GM18909 (cell line): ENCODE data around the gene CALR.

Source experiments
- ATAC-seq: cut with Tn5 transposase; IDR thresholded peaks from one replicate; pipeline ENCODE4 v1.9.1; 2021; ENCODE audit warnings: mild to moderate bottlenecking; ENCODE audit not compliant: unreplicated experiment, poor library complexity

CALR gene

GRCh38 chr19:12932392-12933286, 5.8 kb upstream of the CALR start:
- no peak for ATAC-seq

- peak; percentile 46 for ATAC-seq
Observed at GRCh38 chr19:12933287-12934072, 4.9 kb upstream of the CALR start, which contains the start of gene FARSA. FARSA (minus strand) TSS chr19:12933711; CDS start chr19:12933696, 15 bp downstream.

- ATAC-seq: no peak
Observed at GRCh38 chr19:12935071-12935470, 3.3 kb upstream of the CALR start.

- no peak for ATAC-seq
Observed at GRCh38 chr19:12936582-12936981, 1.8 kb upstream of the CALR start.

GRCh38 chr19:12937093-12937926, 1.1 kb upstream of the CALR start:
- ATAC-seq: no peak

- no peak for ATAC-seq
Observed at GRCh38 chr19:12938779-12939601, 581 bp downstream of the CALR start.

GRCh38 chr19:12939975-12940423, 1.6 kb downstream of the CALR start:
- no peak for ATAC-seq

GRCh38 chr19:12940897-12941296, 2.5 kb downstream of the CALR start:
- no peak for ATAC-seq

GRCh38 chr19:12943437-12944044, 5.1 kb downstream of the CALR start:
- ATAC-seq: no peak

GRCh38 chr19:12944104-12944674, 5.8 kb downstream of the CALR start:
- ATAC-seq: no peak

GRCh38 chr19:12945479-12946091, 7.2 kb downstream of the CALR start, which contains the start of gene RAD23A:
RAD23A (plus strand) TSS chr19:12945862; CDS start chr19:12945949, 87 bp downstream.
- ATAC-seq: peak; percentile 76

GRCh38 chr19:12946092-12946721, 7.8 kb downstream of the CALR start:
- peak; percentile 33 for ATAC-seq

- ATAC-seq: no peak
Observed at GRCh38 chr19:12946731-12947496, 8.5 kb downstream of the CALR start.

GRCh38 chr19:12947702-12948611, 9.5 kb downstream of the CALR start:
- ATAC-seq: no peak

- no peak for ATAC-seq
Observed at GRCh38 chr19:12948612-12949362, 10.4 kb downstream of the CALR start.
